ENCODE results near the gene CRADD.

CRADD gene

GRCh38 chr12:93722179-93722578 lies 45.0 kb downstream of the CRADD start:
- Histone ChIP-seq H3K27ac (no peak overlapping the region), H3K4me3 (no peak overlapping the region), H3K9me3 (replicated peaks in 1 of 11) (peaks cover 23 to 54% (median 40%) of the 10 kb centered on the region in 11 experiments), H3K9ac (no peak overlapping the region), H3K36me3 (no peaks in the 10 kb centered on the region; a peak in 1 of 22 replicates), H3K27me3 (no peaks in the 10 kb centered on the region), H3K4me1 (no peaks in the 10 kb centered on the region), H4K20me1 (no peaks in the 10 kb centered on the region), H3K4me2 (no peak overlapping the region)
- no peak for TF ChIP-seq Cebpa-rat (IDR thresholded peaks at IDR 0.05)

- Histone ChIP-seq H3K9me3 (replicated peaks in 1 of 11) (peaks cover 17 to 46% (median 33%) of the 10 kb centered on the region in 11 experiments), H3K27ac (no peak overlapping the region), H3K4me3 (no peak overlapping the region), H4K20me1 (no peaks in the 10 kb centered on the region), H3K27me3 (no peaks in the 10 kb centered on the region), H3K36me3 (no peaks in the 10 kb centered on the region; a peak in 1 of 22 replicates), H3K9ac (no peak overlapping the region), H3K4me2 (no peak overlapping the region), H3K4me1 (no peaks in the 10 kb centered on the region)
- TF ChIP-seq Cebpa-rat (IDR thresholded peaks at IDR 0.05), result no peak
Measured at GRCh38 chr12:93722835-93723567, 45.8 kb downstream of the CRADD start.

- H3K4me3 ChIP-seq, result no peak overlapping the region
- H3K4me1 ChIP-seq, result no peaks in the 10 kb centered on the region
- H3K4me2 ChIP-seq, result no peak overlapping the region
- H3K9me3 ChIP-seq (replicated peaks in 1 of 11), result peaks cover 14 to 40% (median 32%) of the 10 kb centered on the region in 11 experiments
- no peak for TF ChIP-seq Cebpa-rat (IDR thresholded peaks at IDR 0.05)
- no peaks in the 10 kb centered on the region for H3K27me3 ChIP-seq
- H3K36me3 ChIP-seq, result no peaks in the 10 kb centered on the region; a peak in 1 of 22 replicates
- H4K20me1 ChIP-seq, result no peaks in the 10 kb centered on the region
- no peak overlapping the region for H3K9ac ChIP-seq
- H3K27ac ChIP-seq, result no peak overlapping the region
Measured at GRCh38 chr12:93723568-93723930, 46.4 kb downstream of the CRADD start.

GRCh38 chr12:93725531-93725930 lies 48.4 kb downstream of the CRADD start:
- H3K4me1 ChIP-seq, result no peaks in the 10 kb centered on the region

GRCh38 chr12:93727195-93727811 lies 50.1 kb downstream of the CRADD start:
- Histone ChIP-seq H3K4me3 (no peak overlapping the region), H3K36me3 (no peaks in the 10 kb centered on the region), H3K27ac (no peak overlapping the region), H3K27me3 (no peaks in the 10 kb centered on the region), H3K9ac (no peak overlapping the region), H3K4me1 (no peaks in the 10 kb centered on the region), H4K20me1 (no peaks in the 10 kb centered on the region), H3K9me3 (replicated peaks in 1 of 11) (peaks cover 4 to 19% (median 17%) of the 10 kb centered on the region in 11 experiments; a peak in 19 of 22 replicates), H3K4me2 (no peak overlapping the region)
- TF ChIP-seq Cebpa-rat (IDR thresholded peaks at IDR 0.05), result no peak

More at GRCh38 chr12:93725531-93725930, 48.4 kb downstream of the CRADD start:
- Histone ChIP-seq H3K27me3 (no peaks in the 10 kb centered on the region), H3K4me3 (no peak overlapping the region), H3K27ac (no peak overlapping the region), H4K20me1 (no peaks in the 10 kb centered on the region), H3K9me3 (replicated peaks in 1 of 11) (peaks cover 10 to 34% (median 25%) of the 10 kb centered on the region in 11 experiments; a peak in 20 of 22 replicates), H3K4me2 (no peak overlapping the region), H3K9ac (no peak overlapping the region), H3K36me3 (no peaks in the 10 kb centered on the region)
- TF ChIP-seq Cebpa-rat (IDR thresholded peaks at IDR 0.05), result no peak

- H3K9ac ChIP-seq, result no peak overlapping the region
- no peak for TF ChIP-seq Cebpa-rat (IDR thresholded peaks at IDR 0.05)
- no peak overlapping the region for H3K4me2 ChIP-seq
- H3K36me3 ChIP-seq, result no peaks in the 10 kb centered on the region
- H3K27me3 ChIP-seq, result no peaks in the 10 kb centered on the region
- H3K9me3 ChIP-seq (replicated peaks in 1 of 11), result peaks cover 0 to 13% (median 11%) of the 10 kb centered on the region in 11 experiments; a peak in 17 of 22 replicates
- no peaks in the 10 kb centered on the region for H4K20me1 ChIP-seq
- no peak overlapping the region for H3K27ac ChIP-seq
- H3K4me1 ChIP-seq, result no peaks in the 10 kb centered on the region
- H3K4me3 ChIP-seq, result no peak overlapping the region
Measured at GRCh38 chr12:93727911-93728310, 50.7 kb downstream of the CRADD start.

- Histone ChIP-seq H3K4me3 (no peak overlapping the region), H3K27me3 (no peaks in the 10 kb centered on the region), H4K20me1 (no peaks in the 10 kb centered on the region; a peak in 1 of 22 replicates), H3K9me3 (replicated peaks in 1 of 11) (no peaks in the 10 kb centered on the region), H3K27ac (no peak overlapping the region), H3K4me1 (no peaks in the 10 kb centered on the region), H3K4me2 (no peak overlapping the region), H3K36me3 (no peaks in the 10 kb centered on the region), H3K9ac (no peak overlapping the region)
- no peak for TF ChIP-seq Cebpa-rat (IDR thresholded peaks at IDR 0.05)
Measured at GRCh38 chr12:93729934-93730333, 52.8 kb downstream of the CRADD start.

GRCh38 chr12:93733358-93733757 lies 56.2 kb downstream of the CRADD start:
- Histone ChIP-seq H3K36me3 (no peaks in the 10 kb centered on the region), H3K27me3 (peaks cover 10 to 25% (median 14%) of the 10 kb centered on the region in 11 experiments), H3K9me3 (replicated peaks in 1 of 11) (no peaks in the 10 kb centered on the region), H3K4me3 (no peak overlapping the region), H3K4me1 (no peaks in the 10 kb centered on the region), H3K27ac (no peak overlapping the region), H3K9ac (no peak overlapping the region), H3K4me2 (no peak overlapping the region), H4K20me1 (peaks cover 0 to 18% (median 4%) of the 10 kb centered on the region in 11 experiments; a peak in 7 of 22 replicates)
- no peak for TF ChIP-seq Cebpa-rat (IDR thresholded peaks at IDR 0.05)

GRCh38 chr12:93733928-93734327 lies 56.8 kb downstream of the CRADD start:
- Histone ChIP-seq H3K4me1 (no peaks in the 10 kb centered on the region), H3K4me3 (no peak overlapping the region), H3K27me3 (peaks cover 16 to 31% (median 20%) of the 10 kb centered on the region in 11 experiments), H4K20me1 (peaks cover 0 to 24% (median 4%) of the 10 kb centered on the region in 11 experiments; a peak in 7 of 22 replicates), H3K9me3 (replicated peaks in 1 of 11) (no peaks in the 10 kb centered on the region), H3K4me2 (no peak overlapping the region), H3K9ac (no peak overlapping the region), H3K27ac (no peak overlapping the region), H3K36me3 (no peaks in the 10 kb centered on the region)
- TF ChIP-seq Cebpa-rat (IDR thresholded peaks at IDR 0.05), result no peak
